Measurements from ENCODE around the gene GHR.

The GHR gene

GRCh38 chr5:42624912-42625311 lies 201.7 kb downstream of the GHR start:
- no peak overlapping the region for H3K9ac ChIP-seq
- no peaks in the 10 kb centered on the region for H4K20me1 ChIP-seq (ENCODE audit: insufficient read depth)
- peaks cover 35% of the 10 kb centered on the region for H3K4me1 ChIP-seq (ENCODE audit: low read depth, poor library complexity, severe bottlenecking)
- no peak overlapping the region for H3K27ac ChIP-seq
- TF ChIP-seq CTCF (conservative IDR thresholded peaks at IDR 0.05; ENCODE audit: low read depth, low read length), result no peak
- H3K4me3 ChIP-seq (IDR thresholded peaks at IDR 0.05; ENCODE audit: insufficient read depth, low read depth, low read length), result no peak overlapping the region
- H3K79me2 ChIP-seq (ENCODE audit: insufficient read depth, low read depth), result no peaks in the 10 kb centered on the region
- H2AFZ ChIP-seq (ENCODE audit: low read depth), result no peak overlapping the region
- H3K36me3 ChIP-seq (ENCODE audit: insufficient read depth), result no peaks in the 10 kb centered on the region
- H3K4me2 ChIP-seq, result no peak overlapping the region
- H3K27me3 ChIP-seq (ENCODE audit: insufficient read depth, low read depth), result no peaks in the 10 kb centered on the region

- Histone ChIP-seq H3K4me2 (no peak overlapping the region), H3K27ac (no peak overlapping the region), H3K27me3 (ENCODE audit: insufficient read depth, low read depth) (no peaks in the 10 kb centered on the region), H4K20me1 (ENCODE audit: insufficient read depth) (no peaks in the 10 kb centered on the region), H3K79me2 (ENCODE audit: insufficient read depth, low read depth) (no peaks in the 10 kb centered on the region), H3K9ac (no peak overlapping the region), H2AFZ (ENCODE audit: low read depth) (no peak overlapping the region), H3K4me1 (ENCODE audit: low read depth, poor library complexity, severe bottlenecking) (peaks cover 51% of the 10 kb centered on the region), H3K4me3 (IDR thresholded peaks at IDR 0.05; ENCODE audit: insufficient read depth, low read depth, low read length) (no peak overlapping the region), H3K36me3 (ENCODE audit: insufficient read depth) (no peaks in the 10 kb centered on the region)
- TF ChIP-seq CTCF (conservative IDR thresholded peaks at IDR 0.05; ENCODE audit: low read depth, low read length), result no peak
These were observed 203.2 kb downstream of the GHR start for GRCh38 chr5:42626462-42626861.

GRCh38 chr5:42628821-42629220 lies 205.6 kb downstream of the GHR start:
- H3K4me1 ChIP-seq (ENCODE audit: low read depth, poor library complexity, severe bottlenecking), result peaks cover 74% of the 10 kb centered on the region
- no peaks in the 10 kb centered on the region for H4K20me1 ChIP-seq (ENCODE audit: insufficient read depth)
- TF ChIP-seq CTCF (conservative IDR thresholded peaks at IDR 0.05; ENCODE audit: low read depth, low read length), result no peak
- H3K36me3 ChIP-seq (ENCODE audit: insufficient read depth), result no peaks in the 10 kb centered on the region
- H3K79me2 ChIP-seq (ENCODE audit: insufficient read depth, low read depth), result no peaks in the 10 kb centered on the region
- no peak overlapping the region for H2AFZ ChIP-seq (ENCODE audit: low read depth)
- no peaks in the 10 kb centered on the region for H3K27me3 ChIP-seq (ENCODE audit: insufficient read depth, low read depth)
- H3K27ac ChIP-seq, result peak overlapping the region; percentile 64
- H3K4me3 ChIP-seq (IDR thresholded peaks at IDR 0.05; ENCODE audit: insufficient read depth, low read depth, low read length), result no peak overlapping the region
- H3K4me2 ChIP-seq, result peak overlapping the region; percentile 90
- peak overlapping the region; percentile 23; the same call in 1 of the 2 replicates for H3K9ac ChIP-seq

- Histone ChIP-seq H3K27me3 (ENCODE audit: insufficient read depth, low read depth) (no peaks in the 10 kb centered on the region), H3K9ac (peak overlapping the region; percentile 23; the same call in 1 of the 2 replicates), H3K27ac (peak overlapping the region; percentile 64), H3K36me3 (ENCODE audit: insufficient read depth) (no peaks in the 10 kb centered on the region), H3K4me1 (ENCODE audit: low read depth, poor library complexity, severe bottlenecking) (peaks cover 75% of the 10 kb centered on the region), H3K4me2 (peak overlapping the region; percentile 90), H3K79me2 (ENCODE audit: insufficient read depth, low read depth) (no peaks in the 10 kb centered on the region), H4K20me1 (ENCODE audit: insufficient read depth) (no peaks in the 10 kb centered on the region), H3K4me3 (IDR thresholded peaks at IDR 0.05; ENCODE audit: insufficient read depth, low read depth, low read length) (no peak overlapping the region), H2AFZ (ENCODE audit: low read depth) (no peak overlapping the region)
- TF ChIP-seq CTCF (conservative IDR thresholded peaks at IDR 0.05; ENCODE audit: low read depth, low read length), result no peak
These were observed 206.0 kb downstream of the GHR start for GRCh38 chr5:42629284-42629683.
